GM19239 (cell line): ENCODE data around the gene DCP1B.

ENCODE experiments used
- DNase-seq: peaks from one replicate; pipeline ENCODE4 v3.0.0; 2011; ENCODE audit warnings: low spot score; ENCODE audit not compliant: insufficient read length
- FAIRE-seq: peaks from 2 replicates; lab custom pipeline; 2011; peaks lifted over from hg19 to GRCh38; lab: Jason Lieb, UNC

The DCP1B gene

GRCh38 chr12:1924996-1925683, 79.1 kb downstream of the DCP1B start:
- FAIRE-seq (peak; percentile 48), DNase-seq (no peak)

DNA sequence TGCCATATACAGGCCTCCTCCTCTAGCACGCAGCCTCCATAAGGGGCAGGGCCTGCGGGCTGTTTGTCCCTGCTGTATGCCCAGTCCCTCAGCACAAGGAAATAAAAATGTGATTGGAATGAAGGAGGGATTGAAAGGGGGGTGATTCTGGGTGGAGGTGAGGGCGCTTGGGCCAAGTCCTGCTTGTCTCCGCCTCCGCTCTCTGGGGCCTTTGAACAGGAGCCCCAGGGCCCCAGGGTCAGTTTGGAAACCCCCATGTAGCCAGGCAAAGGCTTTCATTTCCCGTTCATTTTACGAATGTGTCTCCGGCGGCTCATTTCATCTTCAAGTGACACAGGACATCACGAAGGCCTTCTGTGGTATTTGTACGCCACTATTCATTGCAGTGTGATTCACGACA, 81.3 kb downstream of the DCP1B start:
- FAIRE-seq = no peak

GRCh38 chr12:1922075-1922709, 82.1 kb downstream of the DCP1B start:
- FAIRE-seq (no peak), DNase-seq (no peak)

More for the DNA sequence above, 81.3 kb downstream of the DCP1B start:
- DNase-seq = no peak

DNA sequence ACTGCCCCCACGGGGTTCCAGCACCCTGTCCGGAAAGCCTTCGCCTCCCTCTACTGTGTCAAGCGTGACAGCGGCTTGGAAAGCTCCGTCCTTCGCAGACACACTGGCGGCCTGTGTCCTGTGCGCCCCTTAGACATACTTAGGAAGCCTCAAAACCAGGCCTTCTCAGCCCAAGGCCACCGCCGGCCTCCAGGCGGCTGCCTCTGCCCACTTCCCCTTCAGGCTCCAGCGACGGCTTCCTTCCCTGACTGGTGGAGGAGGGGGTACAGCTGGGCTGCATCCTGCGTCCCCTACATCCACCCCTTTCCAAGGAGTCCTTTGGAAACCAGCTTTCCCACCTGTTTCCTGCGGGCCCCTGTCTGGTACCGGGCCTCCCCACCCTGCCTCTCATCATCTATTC, 83.3 kb downstream of the DCP1B start:
- no peak for FAIRE-seq
- DNase-seq = no peak

DNA sequence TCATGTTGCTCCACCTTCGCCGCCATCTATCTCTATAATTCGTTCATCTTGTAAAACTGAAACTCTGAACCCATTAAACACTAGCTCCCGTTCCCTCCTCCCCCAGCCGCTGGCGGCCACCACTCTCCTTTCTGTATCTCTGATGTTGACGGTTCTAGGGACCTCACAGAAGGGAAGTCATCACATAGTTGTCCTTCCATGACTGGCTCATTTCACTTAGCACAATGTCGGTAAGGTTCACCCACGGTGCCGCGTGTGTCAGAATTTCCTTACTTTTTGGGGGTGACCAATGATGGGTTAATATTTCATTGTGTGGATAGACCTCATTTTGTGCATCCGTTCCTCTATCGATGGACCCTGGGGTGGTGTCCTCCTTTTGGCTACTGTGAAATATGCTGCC, 83.8 kb downstream of the DCP1B start:
- FAIRE-seq = no peak

DNA sequence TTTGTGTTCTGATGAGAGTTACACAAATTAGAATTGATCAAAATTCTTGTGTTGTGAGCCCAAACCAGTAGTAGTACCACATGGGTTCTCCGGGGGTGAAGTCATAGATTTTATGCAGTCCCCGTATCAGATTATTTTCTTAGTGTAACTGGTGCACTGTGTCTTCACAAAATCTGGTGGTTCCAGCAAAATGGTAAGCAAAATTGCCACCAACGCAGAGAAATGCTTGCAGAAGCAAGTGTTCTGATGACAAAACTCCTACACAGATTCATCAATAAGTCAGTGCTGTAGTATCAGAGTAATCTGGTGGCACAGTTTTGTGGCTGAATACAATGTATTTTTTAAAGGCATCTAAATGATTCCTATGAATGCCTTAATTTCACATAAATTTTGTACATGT, 84.5 kb downstream of the DCP1B start:
- no peak for DNase-seq
- no peak for FAIRE-seq

More for the DNA sequence above, 83.8 kb downstream of the DCP1B start:
- no peak for DNase-seq

DNA sequence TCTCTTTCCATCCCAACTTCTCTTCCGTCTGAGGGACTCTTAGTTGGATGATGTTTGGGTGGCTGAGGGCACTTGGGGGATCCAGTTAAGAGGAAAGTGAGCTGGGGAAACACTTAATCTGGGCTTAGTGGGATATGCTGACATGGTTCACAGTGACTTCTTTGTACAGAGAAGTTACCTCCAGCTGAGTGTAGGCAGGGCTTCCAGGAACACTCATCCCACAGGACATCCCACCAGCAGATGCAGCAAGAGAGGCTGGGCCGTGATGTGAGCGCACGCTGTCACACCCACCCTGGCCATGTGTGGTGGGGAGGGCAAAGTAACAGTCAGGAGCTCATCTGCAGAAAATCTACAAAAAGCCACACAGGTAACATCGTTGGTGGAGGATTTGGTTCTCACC, 85.0 kb downstream of the DCP1B start:
- DNase-seq (no peak), FAIRE-seq (no peak)

DNA sequence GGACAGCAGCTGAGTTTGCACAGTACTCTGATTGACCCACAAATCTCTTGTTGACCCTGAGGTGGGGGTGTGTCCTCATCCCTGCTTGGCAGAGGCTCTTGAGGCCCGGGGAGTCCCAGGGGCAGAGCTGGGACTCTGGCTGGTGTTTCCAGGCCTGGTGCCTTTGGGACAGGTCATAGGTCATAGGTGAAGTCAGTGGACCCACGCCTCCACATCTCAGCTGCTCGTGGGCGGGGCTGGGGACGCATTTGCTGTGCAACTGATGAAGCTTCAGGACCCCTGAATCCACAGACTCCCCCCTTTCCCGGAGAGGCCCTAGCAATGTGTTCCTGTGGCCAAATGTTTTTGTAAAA, 85.4 kb downstream of the DCP1B start:
- no peak for FAIRE-seq

DNA sequence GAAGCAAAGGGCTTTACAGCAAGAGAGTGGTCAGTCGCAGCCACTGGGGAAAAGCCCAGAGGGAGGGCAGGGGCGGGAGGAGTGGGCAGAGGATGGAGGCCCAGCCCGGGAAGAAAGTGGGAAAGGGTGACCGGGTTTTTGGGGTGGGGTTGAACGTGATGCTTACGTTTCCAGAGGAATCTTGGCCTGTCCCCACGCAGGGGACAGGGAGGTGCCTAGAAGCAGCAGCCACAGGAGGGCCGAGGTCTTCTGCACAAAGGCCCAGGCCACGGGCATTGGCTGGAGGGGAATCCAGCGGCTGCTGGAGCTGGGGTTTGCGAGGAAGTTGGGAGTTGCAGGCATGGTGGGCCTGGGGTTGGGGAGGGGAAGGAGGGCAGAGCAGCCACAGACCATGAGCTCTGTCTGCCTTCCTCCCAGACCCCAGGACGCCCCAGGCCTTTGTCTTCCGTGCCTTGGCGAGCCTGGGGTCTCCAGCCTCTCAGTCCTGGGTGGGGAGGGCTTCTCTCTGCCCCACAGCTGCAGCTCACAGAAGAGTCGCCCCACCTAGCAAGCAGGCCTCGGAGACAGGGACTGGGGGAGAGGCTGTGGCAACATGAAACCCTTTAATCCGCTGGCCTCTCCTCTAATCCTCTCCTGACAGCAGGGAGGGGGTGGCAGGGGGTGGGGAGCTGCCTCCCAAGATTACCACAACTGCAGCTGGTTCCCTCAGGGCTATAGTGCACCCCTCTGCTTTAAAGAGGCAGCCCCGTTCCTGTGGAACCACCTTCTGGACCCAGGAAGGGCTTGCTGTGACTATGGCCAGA, 86.0 kb downstream of the DCP1B start, which contains the start of gene CACNA2D4:
TSS of gene CACNA2D4 (minus strand) at position 572 of the 803 bp plus-strand sequence. CDS start at position 393, 179 bp downstream.
- FAIRE-seq = no peak
- DNase-seq = no peak

More for the DNA sequence above, 85.4 kb downstream of the DCP1B start:
- DNase-seq = no peak

DNA sequence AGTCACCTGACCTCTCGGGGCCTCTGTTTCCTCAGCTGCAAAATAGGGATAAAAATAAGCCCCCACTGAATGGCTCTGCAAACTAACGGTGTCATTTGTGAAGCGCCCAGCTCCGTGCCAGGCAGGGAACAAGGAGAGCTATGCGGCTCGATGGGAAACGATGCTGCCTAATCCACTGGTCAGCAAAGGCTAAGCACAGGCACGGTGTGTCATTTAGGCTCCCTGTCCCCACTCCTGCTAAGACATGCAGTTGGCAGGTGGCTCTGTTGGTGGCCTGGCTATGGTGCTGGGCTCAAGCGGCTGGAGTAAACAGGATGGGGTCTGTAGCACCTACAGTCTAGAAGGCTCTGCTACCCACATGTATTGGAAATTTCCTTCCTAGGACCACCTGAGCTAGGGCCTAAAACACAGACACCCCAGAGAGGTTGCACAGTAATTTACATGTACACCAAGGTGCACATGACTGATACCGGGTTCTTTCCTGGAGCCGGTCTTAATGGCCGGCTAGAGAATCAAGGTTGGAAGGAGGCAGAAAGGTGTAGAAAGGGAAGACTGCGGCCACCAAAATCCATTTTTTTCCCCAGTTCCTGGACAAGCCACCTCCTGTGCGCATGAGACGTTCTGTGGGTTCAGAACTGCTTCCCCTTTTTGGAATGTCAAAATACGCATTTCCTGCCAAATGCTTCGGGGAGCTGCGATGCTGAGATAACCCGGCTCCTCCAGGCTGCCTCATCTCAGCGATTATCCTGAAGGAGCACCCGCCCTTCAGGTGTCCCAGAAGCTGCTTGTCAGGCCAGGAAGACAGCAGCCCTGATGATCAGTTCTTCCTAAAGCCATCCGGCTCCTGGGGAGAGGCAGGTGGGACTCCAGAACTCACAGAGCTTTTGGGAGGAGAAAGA, 86.8 kb downstream of the DCP1B start:
- DNase-seq = no peak
- no peak for FAIRE-seq

- DNase-seq = no peak
- no peak for FAIRE-seq
Measured at GRCh38 chr12:1916371-1917171, 87.7 kb downstream of the DCP1B start.

- FAIRE-seq (no peak), DNase-seq (no peak)
Measured at GRCh38 chr12:1915082-1915968, 88.9 kb downstream of the DCP1B start.

DNA sequence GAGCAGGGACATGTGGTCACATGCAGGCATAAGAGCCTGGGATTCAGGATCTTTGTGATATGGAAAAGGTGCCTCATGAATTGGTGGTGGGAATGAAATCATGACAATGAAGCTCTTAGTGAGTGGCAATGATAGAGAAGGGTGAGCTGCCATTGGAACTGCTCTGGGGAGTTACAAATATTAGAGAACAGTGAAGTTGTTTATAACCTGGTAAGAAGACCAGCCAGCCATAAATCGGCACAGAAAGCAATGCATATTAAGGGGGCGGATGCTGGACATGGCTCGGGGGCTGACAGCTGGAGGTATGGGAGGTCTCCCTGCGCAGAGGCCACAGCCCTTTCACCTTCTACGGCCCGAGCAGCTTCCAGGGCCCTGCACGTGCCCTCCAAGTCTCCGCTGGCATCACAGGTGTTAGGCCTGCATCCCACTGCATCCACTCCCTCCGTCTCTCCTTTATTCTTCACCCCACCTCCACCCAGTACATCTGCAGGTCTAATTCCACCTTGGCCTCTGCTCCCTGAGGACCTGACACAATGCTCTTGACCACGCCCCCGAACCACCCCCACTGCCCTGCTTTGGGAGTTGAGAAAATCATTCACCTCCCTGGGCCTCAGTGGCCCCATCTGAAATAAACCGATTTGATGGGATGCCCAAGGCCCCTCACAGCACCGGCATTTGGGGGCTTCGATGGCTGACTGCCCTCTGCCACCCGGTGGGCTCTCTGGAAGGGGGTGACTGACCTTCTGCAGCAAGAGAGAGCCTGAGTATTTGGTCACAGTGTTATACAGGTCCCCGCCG, 89.9 kb downstream of the DCP1B start:
- FAIRE-seq (no peak), DNase-seq (no peak)

DNA sequence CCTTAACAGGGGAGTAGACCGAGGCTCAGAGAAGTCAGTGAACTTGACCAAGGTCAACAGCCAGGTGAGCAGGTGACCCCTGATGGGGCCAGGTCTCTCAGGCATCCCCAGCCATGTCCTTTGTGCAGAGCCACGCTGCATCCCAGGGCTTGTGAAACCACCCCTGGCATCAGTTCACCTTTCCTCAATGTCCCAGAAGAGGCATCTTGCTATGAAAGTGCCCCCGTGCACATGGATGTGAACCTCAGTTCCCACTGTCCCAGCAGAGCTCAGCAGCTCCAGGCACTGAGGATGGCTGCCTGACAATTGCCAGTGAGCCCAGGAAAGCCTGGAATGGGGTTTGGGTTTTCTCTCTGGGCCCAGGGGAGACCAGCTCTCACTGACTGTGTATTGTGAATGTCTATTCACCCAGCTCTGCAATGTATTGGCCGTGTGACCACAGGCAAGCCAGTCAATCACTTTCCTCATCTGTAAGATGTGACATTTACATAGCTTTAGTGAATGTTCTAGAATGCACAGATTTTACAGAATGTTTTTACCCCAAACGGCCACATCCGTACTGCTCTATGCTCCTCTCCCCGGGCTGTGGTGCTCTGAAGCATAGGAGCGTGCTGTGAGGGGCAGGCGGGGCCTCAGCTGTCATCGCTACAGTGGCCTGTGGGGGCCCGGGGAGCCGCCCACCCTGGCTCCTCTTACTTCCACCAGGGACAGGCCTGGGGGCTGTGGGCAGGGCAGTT, 90.7 kb downstream of the DCP1B start:
- no peak for FAIRE-seq
- DNase-seq = no peak

DNA sequence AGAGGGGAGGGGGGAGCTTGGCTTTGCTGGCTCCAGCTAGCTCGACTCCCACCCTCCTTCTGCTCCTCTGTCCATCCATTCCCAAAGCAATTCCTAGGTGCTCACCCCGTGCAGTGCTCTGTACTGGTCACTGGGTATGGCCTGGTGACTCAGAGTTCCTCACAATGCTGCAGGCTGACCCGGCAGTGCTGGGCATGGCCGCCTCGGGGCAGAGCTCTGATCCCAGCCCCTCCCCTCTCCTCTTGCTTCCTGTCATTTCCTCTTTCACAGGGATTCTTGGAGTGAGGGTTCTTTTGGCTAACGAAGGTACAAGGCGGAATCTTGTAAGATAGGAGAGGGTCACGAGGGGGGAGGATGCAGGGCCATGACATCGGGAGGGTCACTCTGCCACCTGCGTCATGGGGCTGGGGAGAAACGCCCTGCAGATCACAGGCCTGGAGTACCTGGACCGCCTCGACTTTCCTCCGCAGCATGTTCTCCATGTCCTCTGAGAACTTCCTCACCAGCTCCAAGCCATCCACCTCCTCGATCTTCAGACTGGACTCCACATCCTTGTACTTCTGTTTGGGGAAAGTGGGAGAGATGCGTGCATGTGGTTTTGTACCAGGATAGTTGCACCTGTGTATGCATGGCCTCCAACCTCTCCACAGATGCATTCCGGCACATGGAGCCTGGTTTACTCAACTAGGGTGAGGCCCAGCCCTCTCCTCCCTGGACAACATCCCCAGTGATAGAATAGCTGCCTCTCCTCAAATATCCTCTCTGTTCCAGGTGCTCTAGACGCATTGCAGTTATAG, 91.5 kb downstream of the DCP1B start:
- DNase-seq (no peak), FAIRE-seq (no peak)
